PC-3 (cell line): Measurements from ENCODE around the gene TDRD7. TPM values are rescaled to one million over a fixed set of nuclear protein-coding genes. Genes with fewer than 3 reads are reported as not detected.
A peak's percentile ranks its signal among the peaks of the same experiment; 100 is the strongest.

Source experiments
- ATAC-seq: fragments of 200-7000 bp; cut with Tn5 transposase; 2 replicates; pipeline ENCODE4 v1.9.1; 2020; ENCODE audit warnings: mild to moderate bottlenecking, moderate library complexity
- BruUV-seq: library from RNA; stranded (reverse); fragments of 400-500 nt; replicated peaks from 2 replicates; lab custom pipeline; 2021; lab: Mats Ljungman, UMichigan
- CTCF ChIA-PET: fragments of 300-600 bp; sonication (Branson Sonifier 250); formaldehyde crosslinking; loops from one replicate; lab custom pipeline; 2022; ENCODE audit warnings: antibody characterized with exemption; lab: Charles Lee
- POLR2A ChIA-PET: fragments of 300-600 bp; sonication (Branson Sonifier 250); formaldehyde crosslinking; loops from one replicate; lab custom pipeline; 2022; ENCODE audit warnings: antibody characterized with exemption; ENCODE audit not compliant: unreplicated experiment; lab: Charles Lee
- DNase-seq: peaks from one replicate; pipeline ENCODE4 v3.0.0-alpha.2; 2015
- H2AFZ ChIP-seq: fragments of 300-600 bp; sonication (generic); 2 replicates; pipeline ENCODE4 v1.6.0; 2016; ENCODE audit warnings: antibody characterized with exemption, low read length
- H3F3A ChIP-seq: fragments of 300-600 bp; sonication (generic); one replicate; pipeline ENCODE4 v1.6.0; 2017; ENCODE audit warnings: antibody characterized with exemption, low read length, control low read depth, mild to moderate bottlenecking; ENCODE audit not compliant: unreplicated experiment
- H3K27ac ChIP-seq: fragments of 300-600 bp; sonication (generic); 2 replicates; pipeline ENCODE4 v1.5.1; 2016; ENCODE audit warnings: mild to moderate bottlenecking, low read length
- H3K27me3 ChIP-seq: fragments of 300-600 bp; sonication (generic); 2 replicates; pipeline ENCODE4 v1.6.1; 2016; ENCODE audit warnings: low read length, mixed read lengths
- H3K36me3 ChIP-seq: fragments of 300-600 bp; sonication (generic); 2 replicates; pipeline ENCODE4 v1.6.1; 2016; ENCODE audit warnings: low read depth, mixed run types, low read length, mixed read lengths
- H3K4me1 ChIP-seq: fragments of 300-600 bp; sonication (generic); 2 replicates; pipeline ENCODE4 v1.5.1; 2016; ENCODE audit warnings: low read length; ENCODE audit not compliant: insufficient read depth
- H3K4me2 ChIP-seq: fragments of 300-600 bp; sonication (generic); 2 replicates; pipeline ENCODE4 v1.6.0; 2016; ENCODE audit warnings: low read length
- H3K4me3 ChIP-seq: fragments of 300-600 bp; sonication (generic); 2 replicates; pipeline ENCODE4 v1.5.1; 2016; ENCODE audit warnings: mild to moderate bottlenecking, low read length, mixed read lengths
- H3K79me2 ChIP-seq: fragments of 300-600 bp; sonication (generic); 2 replicates; pipeline ENCODE4 v1.6.1; 2017; ENCODE audit warnings: low read length, mixed read lengths
- H3K9ac ChIP-seq: fragments of 300-600 bp; sonication (generic); 2 replicates; pipeline ENCODE4 v1.6.0; 2016; ENCODE audit warnings: mild to moderate bottlenecking, low read length
- H3K9me2 ChIP-seq: fragments of 300-600 bp; sonication (generic); replicated peaks from 2 replicates; pipeline ENCODE4 v1.6.1; 2016; ENCODE audit warnings: mixed run types, low read length, mixed read lengths
- H3K9me3 ChIP-seq: fragments of 300-600 bp; sonication (generic); 2 replicates; pipeline ENCODE4 v1.6.1; 2016; ENCODE audit warnings: low read length, mixed read lengths
- H4K20me1 ChIP-seq: fragments of 300-600 bp; sonication (generic); 2 replicates; pipeline ENCODE4 v1.6.1; 2016; ENCODE audit warnings: low read length, mixed read lengths
- CTCF ChIP-seq: fragments of 300-600 bp; sonication (generic); conservative IDR thresholded peaks from 2 replicates; pipeline ENCODE4 v1.5.1; 2017; ENCODE audit warnings: antibody characterized with exemption, low read depth, mild to moderate bottlenecking, low read length
- EZH2 ChIP-seq: fragments of 300-600 bp; sonication (generic); IDR thresholded peaks from one replicate; pipeline ENCODE4 v1.6.1; 2017; ENCODE audit warnings: antibody characterized with exemption, mild to moderate bottlenecking, low read length; ENCODE audit not compliant: unreplicated experiment
- EZH2phosphoT487 ChIP-seq: fragments of 300-600 bp; sonication (generic); IDR thresholded peaks from 2 replicates; pipeline ENCODE4 v1.6.1; 2018; ENCODE audit warnings: mild to moderate bottlenecking, antibody characterized with exemption, low read length, borderline replicate concordance
- intact Hi-C: fragments of 100-400 bp; cut with micrococcal nuclease; formaldehyde crosslinking; loops from 2 replicates; pipeline ENCODE4 v1.9.0; 2023
- total RNA-seq: library from RNA; depleted of rRNA; stranded (reverse); fragments of >200 nt; gene quantifications from 2 replicates; pipeline ENCODE4 v1.2.3, GENCODE V29; 2014

TDRD7 gene
- total RNA-seq, 1 experiment from 2014 or later = 4.2 TPM

- Histone ChIP-seq H3K4me3 (peak overlapping the region; percentile 76), H3K9ac (no peak overlapping the region), H3F3A (no peaks in the 10 kb centered on the region), H3K9me3 (no peaks in the 10 kb centered on the region), H3K4me2 (peak overlapping the region; percentile 88; the same call in 1 of the 2 replicates), H3K79me2 (no peaks in the 10 kb centered on the region), H3K27ac (no peak overlapping the region), H3K4me1 (no peaks in the 10 kb centered on the region; the same call in 1 of the 2 replicates), H4K20me1 (no peaks in the 10 kb centered on the region), H3K36me3 (no peaks in the 10 kb centered on the region), H3K9me2 (no peaks in the 10 kb centered on the region), H2AFZ (peak overlapping the region; percentile 85; the same call in 1 of the 2 replicates), H3K27me3 (no peaks in the 10 kb centered on the region)
- BruUV-seq = no TSS peak
- CTCF ChIA-PET = interaction anchor here (0.8 kb wide), 1 partner anchor 15 kb away, joined by 3 read pairs; no protein-coding TSS in a partner anchor
- intact Hi-C loops = loop anchor here (5.0 kb wide), 2 partner anchors 184 to 204 kb away; no protein-coding TSS in a partner anchor
- no peak for TF ChIP-seq EZH2phosphoT487
- TF ChIP-seq EZH2 = no peak
- no peak for TF ChIP-seq CTCF
- POLR2A ChIA-PET = no interaction called here
- DNase-seq (no peak), ATAC-seq (no peak)
Measured at GRCh38 chr9:97413462-97413861, 1.6 kb downstream of the TDRD7 start.

GRCh38 chr9:97415146-97415545 is 3.2 kb downstream of the TDRD7 start:
- no peaks in the 10 kb centered on the region for H3K79me2 ChIP-seq
- H3K9me2 ChIP-seq = no peaks in the 10 kb centered on the region
- peaks cover 9% of the 10 kb centered on the region for H3K4me1 ChIP-seq
- H3K9ac ChIP-seq = no peak overlapping the region
- H2AFZ ChIP-seq = no peak overlapping the region
- no peak for ATAC-seq
- TF ChIP-seq EZH2 = no peak
- no peak for TF ChIP-seq EZH2phosphoT487
- no peak for TF ChIP-seq CTCF
- intact Hi-C loops = no loop called here
- ChIA-PET CTCF (no interaction called here), POLR2A (no interaction called here)
- no peaks in the 10 kb centered on the region for H3F3A ChIP-seq
- no peaks in the 10 kb centered on the region for H4K20me1 ChIP-seq
- no peak overlapping the region for H3K4me2 ChIP-seq
- no TSS peak for BruUV-seq
- no peaks in the 10 kb centered on the region for H3K9me3 ChIP-seq
- H3K27me3 ChIP-seq = no peaks in the 10 kb centered on the region
- H3K27ac ChIP-seq = no peak overlapping the region
- DNase-seq = no peak
- H3K4me3 ChIP-seq = no peak overlapping the region
- H3K36me3 ChIP-seq = no peaks in the 10 kb centered on the region

GRCh38 chr9:97418880-97419279 is 7.0 kb downstream of the TDRD7 start:
- CTCF ChIA-PET = no interaction called here

More at GRCh38 chr9:97418880-97419279, 7.0 kb downstream of the TDRD7 start:
- Histone ChIP-seq H3K9me3 (no peaks in the 10 kb centered on the region), H3F3A (no peaks in the 10 kb centered on the region), H3K79me2 (no peaks in the 10 kb centered on the region), H3K4me3 (no peak overlapping the region), H3K36me3 (no peaks in the 10 kb centered on the region), H3K9ac (no peak overlapping the region), H4K20me1 (no peaks in the 10 kb centered on the region), H3K27me3 (no peaks in the 10 kb centered on the region), H3K4me2 (no peak overlapping the region), H3K9me2 (no peaks in the 10 kb centered on the region), H3K27ac (no peak overlapping the region), H3K4me1 (peaks cover 9% of the 10 kb centered on the region), H2AFZ (no peak overlapping the region)
- intact Hi-C loops = no loop called here
- POLR2A ChIA-PET = no interaction called here
- no TSS peak for BruUV-seq
- no peak for TF ChIP-seq CTCF
- TF ChIP-seq EZH2 = no peak
- TF ChIP-seq EZH2phosphoT487 = no peak
- ATAC-seq (no peak), DNase-seq (no peak)
